NOMO-1 (cell line): Measurements from ENCODE around the gene HNRNPA1L2.
A peak's percentile ranks its signal among the peaks of the same experiment; 100 is the strongest.
"Not testable (repeated sequence)": the region's sequence is repeated elsewhere in the genome, so short reads cannot be mapped to it uniquely, and the experiment has no call there.

Experiments
- DNase-seq, 2 experiments: peaks; one replicate each; lab custom pipeline; 2025; ENCODE audit not compliant: unreplicated experiment in 2 of 2; lab: John Stamatoyannopoulos, UW

HNRNPA1L2 gene

GRCh38 chr13:52642131-52642530 is at the start of gene HNRNPA1L2:
Gene HNRNPA1L2 (plus strand): TSS chr13:52642431. CDS start chr13:52642493, 62 bp downstream.
- DNase-seq, result no peak

DNA sequence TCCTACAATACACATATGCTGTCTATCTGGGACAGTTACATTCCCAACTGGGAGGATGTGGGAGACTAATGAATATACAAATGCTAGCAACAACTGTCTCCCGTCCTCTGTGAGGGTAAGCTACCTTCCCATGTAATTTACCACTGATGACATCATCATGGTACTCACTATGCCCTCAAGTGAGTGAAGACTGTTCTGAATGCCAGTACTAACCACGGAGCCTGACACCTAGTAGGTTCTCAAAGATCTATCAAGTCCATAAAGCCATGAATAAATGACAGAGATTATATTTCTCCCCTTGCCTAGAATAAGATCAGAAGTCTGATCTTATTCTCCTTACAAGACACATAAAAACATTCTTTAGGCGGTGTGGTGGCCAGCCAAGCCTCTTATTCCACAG is 49.1 kb upstream of the HNRNPA1L2 start:
- DNase-seq, result not testable (repeated sequence)

- peak in 1 of 2 experiments; percentile 32 for DNase-seq
These were observed 48.4 kb upstream of the HNRNPA1L2 start for GRCh38 chr13:52593812-52594211.

DNA sequence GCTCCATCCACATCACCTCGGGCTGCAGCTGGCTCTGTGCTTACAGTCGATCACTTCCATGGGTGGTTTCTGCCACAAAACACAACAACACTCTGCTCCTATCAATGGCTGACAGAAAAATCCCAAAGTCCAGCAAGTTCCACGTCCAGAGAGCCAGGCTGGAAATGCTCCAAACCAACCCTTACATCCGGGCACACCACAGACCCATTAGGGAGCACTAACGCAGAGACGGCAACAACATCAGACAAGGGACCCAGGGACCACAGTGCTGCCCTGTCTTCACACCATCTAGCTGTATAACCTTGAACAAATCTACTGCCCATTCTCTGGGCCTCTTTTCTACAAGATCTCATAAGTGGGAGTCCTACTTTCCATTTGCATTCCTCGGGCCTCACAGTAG is 47.9 kb upstream of the HNRNPA1L2 start:
- not testable (repeated sequence) for DNase-seq

DNA sequence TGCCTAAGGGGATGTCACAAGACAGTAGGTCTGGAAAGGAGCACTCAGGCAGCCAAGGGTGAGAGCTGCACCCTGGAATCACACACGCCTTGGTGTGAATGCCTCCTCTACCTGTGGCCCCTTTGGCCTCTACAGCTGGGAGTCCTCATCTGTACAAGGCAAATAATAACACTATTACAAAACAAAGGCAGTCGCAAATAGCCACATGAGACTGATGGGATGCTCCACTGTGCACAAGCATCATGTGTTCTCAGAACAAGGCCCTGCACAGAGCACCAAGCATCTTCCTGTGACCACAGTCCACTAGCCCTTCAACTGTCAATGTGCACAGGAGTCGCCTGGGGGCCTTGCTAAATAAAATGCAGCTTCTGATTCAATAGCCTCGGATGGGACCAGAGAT is 44.6 kb upstream of the HNRNPA1L2 start:
- DNase-seq, result no peak

DNA sequence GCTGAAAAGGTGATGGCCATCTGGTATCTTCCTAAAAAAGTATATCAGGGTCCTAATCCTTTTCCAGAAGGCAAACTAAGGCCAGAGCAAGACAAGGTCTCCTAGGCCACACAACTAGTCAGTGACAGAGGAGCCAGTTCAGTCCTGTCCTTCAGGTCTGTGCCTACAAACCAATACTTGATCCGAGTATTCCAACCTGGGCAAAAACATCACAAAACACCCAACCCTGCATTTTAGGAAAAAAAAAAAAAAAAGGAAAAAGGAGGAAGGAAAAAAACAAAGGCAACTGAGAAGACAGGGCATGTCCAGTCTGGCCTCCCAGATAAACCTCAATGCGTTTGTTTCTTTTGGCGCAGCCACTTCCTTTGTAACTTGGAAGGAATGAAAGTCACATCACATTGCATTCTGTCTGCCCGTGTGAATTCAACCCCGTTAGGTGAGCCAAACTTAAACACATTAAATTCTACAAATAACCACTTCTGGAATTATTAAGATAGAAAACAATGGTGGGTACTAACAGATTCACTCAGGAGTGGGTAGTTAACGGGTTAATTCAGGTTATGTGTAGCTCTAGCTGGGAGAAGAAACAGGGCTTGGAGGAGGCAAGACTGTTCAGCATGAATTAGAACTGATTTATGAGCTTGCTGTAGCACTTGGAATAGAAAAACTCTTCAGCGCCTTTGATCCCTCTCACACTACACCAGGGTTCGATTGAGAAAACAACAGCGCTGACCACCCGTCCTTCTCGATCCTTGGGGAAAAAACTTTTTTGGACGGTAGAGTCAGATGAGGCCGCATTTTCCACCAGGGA is 43.0 kb upstream of the HNRNPA1L2 start:
- peak in 1 of 2 experiments; percentile 37 for DNase-seq

GRCh38 chr13:52599848-52600603 is 42.2 kb upstream of the HNRNPA1L2 start:
- peak; percentile 39 to 63 for DNase-seq

DNA sequence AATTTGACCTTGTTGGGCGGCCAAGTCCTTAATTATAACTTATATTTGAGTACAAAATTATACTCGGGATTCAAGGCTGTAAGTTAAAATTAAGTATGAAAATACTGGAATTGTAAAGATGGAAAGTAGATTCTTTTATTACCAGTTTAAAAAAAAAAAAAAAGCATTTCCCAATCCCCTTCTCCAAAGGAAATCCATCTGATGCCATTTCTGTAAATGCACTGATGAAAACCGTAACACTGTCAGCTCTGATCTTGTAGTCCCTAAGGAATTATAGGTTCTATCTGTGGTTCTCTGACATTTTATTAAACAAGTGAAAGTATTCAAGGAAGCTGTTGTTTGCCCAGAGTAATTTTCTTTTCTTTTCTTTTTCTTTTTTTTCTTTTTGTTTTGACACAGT is 41.6 kb upstream of the HNRNPA1L2 start:
- no peak for DNase-seq

- DNase-seq, result not testable (repeated sequence)
These were observed 38.9 kb upstream of the HNRNPA1L2 start for GRCh38 chr13:52603316-52603715.

DNA sequence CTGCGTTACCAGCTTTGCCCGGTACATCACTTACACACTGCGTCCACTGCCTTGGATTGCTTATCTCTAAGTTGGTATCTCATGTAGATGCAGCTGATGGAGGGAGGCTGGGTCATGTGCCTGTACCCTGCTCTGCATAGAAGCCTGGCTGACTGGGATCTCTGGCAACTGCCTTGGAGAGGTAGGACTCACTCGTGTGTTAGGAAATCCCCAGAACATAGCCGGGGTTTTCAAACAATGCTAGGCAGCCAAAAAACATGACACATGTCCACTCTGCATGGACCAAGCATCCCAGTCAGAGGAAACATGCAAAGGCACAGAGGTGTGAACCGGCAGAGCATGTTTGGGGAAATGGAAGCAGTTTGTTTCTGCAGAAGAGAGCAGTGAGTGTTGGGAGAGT is 36.1 kb upstream of the HNRNPA1L2 start:
- DNase-seq, result not testable (repeated sequence)

- peak; percentile 27 to 50 for DNase-seq
These were observed 35.4 kb upstream of the HNRNPA1L2 start for GRCh38 chr13:52606795-52607194.

GRCh38 chr13:52608184-52608583 is 34.0 kb upstream of the HNRNPA1L2 start:
- DNase-seq, result not testable (repeated sequence)

DNA sequence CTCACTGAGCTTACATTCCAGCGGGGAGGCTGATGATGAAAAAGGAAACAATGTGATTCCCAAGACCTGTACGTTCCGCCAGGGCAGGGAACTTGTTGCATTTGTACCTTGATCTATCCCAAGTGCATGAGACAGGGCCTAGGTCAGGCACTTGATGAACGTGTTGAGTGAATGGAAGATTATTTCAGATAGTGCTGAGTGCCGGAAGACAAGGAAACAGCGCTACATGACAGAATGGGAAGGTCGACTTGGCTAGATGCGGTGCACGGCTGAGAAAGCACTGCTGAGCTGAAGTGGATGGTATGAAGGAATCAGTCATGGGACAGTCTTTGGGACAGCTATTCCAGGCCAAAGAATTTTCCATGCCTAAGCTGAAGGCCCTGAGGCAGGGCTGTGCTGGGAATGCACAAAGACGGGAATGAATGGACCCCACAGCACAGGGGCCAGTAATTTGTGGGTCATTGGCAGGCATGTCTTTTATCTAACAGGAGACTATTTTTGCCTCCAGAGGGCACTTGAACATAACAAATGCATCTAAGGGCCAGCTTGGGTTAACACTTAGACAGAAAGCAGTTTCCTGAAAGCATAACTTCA is 33.1 kb upstream of the HNRNPA1L2 start:
- DNase-seq, result peak in 1 of 2 experiments; percentile 52

GRCh38 chr13:52610158-52610557 is 32.1 kb upstream of the HNRNPA1L2 start:
- not testable (repeated sequence) for DNase-seq

GRCh38 chr13:52615134-52615801 is 27.0 kb upstream of the HNRNPA1L2 start:
- no peak for DNase-seq

- DNase-seq, result peak in 1 of 2 experiments; percentile 3
These were observed 26.4 kb upstream of the HNRNPA1L2 start for GRCh38 chr13:52615812-52616211.

DNA sequence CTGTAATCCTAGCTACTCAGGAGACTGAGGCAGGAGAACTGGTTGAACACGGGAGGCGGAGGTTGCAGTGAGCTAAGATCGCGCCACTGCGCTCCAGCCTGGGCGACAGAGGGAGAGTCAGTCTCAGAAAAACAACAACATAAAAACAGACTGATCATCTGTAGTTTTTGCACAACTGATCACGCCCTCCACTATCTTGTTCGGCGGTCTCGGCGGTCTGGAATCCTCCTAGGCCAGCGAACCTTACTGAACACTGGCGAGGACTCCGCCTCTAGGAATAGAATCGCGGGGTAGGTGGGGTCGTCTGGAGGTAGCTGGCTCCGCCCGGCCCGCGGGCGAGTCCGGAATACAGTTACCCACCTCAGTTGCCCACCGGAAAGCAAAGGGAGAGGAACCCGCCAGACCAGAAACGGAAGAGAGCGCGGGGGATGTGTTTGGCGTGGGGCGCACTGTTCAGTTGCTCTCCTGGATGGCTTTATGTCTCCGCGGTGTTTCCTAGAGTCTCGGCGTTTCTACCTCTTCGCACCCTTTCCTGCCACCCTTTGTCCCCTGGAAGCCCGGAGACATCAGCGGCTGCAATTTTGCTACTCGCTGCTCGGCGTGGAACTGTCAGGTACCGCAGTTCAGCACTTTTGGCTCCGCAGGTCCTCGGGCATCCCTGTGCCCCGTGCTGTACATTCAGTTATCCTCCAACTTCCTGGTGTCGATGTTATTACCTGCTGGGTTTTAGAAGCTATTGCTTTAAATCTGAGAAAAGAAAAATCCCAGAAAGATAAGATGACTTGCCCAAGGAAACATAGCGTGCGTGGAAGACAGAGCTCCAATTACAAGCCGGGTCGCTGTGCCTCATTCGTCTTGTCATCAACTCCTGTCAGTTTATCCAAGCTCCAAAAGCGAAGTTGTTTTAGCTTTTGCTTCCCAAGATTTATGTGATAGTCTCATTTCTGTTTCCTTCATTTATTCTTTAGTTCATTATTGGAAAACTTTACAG is 24.9 kb upstream of the HNRNPA1L2 start:
- peak; percentile 81 to 91 for DNase-seq

DNA sequence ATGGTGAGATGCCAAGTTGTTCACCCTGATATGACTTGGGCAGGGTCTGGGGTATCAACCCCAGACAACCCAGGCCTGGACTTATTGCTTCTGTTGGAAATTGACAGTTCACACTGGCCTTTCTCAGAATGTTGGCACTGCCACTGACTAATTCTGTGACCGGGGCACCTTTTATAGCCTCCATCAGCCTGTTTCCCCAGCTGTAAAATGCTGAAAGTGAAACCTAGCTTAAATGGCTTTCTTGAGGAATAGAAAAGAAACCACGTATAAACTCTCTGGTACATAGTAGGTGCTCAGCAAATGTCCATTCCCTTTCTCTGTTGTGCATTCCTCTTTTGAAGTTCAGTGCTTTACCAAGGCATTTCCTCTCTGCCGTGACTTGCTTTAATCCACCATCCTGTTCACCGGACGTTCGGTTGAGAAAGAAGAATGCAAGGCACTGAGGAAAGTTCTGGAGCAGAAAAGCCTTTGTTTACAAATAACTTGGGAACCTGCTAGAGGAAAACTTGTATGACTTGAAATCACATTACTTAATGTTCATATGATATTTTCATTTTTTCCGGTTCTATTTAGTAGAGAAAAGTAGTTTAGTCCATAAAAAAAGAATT is 11.0 kb upstream of the HNRNPA1L2 start:
- DNase-seq, result not testable (repeated sequence)

- no peak for DNase-seq
These were observed 3.4 kb upstream of the HNRNPA1L2 start for GRCh38 chr13:52638666-52639328.
